Measurements from ENCODE around the gene COX17.

DNA sequence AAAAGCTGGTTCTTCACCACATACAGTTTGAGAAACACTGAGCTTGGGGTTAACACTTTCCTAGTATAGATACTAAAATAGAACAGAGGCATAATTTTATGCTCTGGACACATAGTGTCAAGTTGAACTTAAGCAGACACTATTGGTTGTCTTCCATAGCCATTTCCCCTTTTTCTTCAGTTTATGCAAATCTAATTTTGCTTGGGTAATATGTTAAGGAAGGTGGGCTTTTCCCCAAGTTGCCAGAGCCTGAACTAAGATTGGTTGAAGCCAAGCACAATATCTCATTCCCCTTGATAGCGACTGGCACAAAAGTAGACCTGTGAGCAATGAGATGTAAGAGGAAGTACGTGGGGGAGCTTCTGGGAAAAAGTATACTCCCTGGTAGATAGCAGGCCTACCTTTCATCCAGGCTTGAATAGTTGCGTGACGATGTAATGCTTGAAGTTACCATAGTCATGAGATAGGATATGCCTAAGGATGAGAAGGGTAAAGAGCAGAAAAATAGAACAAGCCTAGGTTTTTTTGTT lies 12.3 kb downstream of the COX17 start:
- TF ChIP-seq, protein P1, sequence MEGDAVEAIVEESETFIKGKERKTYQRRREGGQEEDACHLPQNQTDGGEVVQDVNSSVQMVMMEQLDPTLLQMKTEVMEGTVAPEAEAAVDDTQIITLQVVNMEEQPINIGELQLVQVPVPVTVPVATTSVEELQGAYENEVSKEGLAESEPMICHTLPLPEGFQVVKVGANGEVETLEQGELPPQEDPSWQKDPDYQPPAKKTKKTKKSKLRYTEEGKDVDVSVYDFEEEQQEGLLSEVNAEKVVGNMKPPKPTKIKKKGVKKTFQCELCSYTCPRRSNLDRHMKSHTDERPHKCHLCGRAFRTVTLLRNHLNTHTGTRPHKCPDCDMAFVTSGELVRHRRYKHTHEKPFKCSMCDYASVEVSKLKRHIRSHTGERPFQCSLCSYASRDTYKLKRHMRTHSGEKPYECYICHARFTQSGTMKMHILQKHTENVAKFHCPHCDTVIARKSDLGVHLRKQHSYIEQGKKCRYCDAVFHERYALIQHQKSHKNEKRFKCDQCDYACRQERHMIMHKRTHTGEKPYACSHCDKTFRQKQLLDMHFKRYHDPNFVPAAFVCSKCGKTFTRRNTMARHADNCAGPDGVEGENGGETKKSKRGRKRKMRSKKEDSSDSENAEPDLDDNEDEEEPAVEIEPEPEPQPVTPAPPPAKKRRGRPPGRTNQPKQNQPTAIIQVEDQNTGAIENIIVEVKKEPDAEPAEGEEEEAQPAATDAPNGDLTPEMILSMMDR (IDR thresholded peaks at IDR 0.05): no peak
- no peak for TF ChIP-seq POLR2AphosphoS5 (IDR thresholded peaks at IDR 0.05)
- TF ChIP-seq POLR2A (IDR thresholded peaks at IDR 0.05): no peak
- no peak for TF ChIP-seq EP300 (IDR thresholded peaks at IDR 0.05)

Measured in gastroesophageal sphincter (tissue), 3 donors.